DMS114 treated with DMSO at 0.1 percent for 48 hours (cell line): ENCODE measurements around the gene ZNF524.
A peak's percentile ranks its signal among the peaks of the same experiment; 100 is the strongest.
"Not testable (repeated sequence)": the region's sequence is repeated elsewhere in the genome, so short reads cannot be mapped to it uniquely, and the experiment has no call there.

Source experiments
- DNase-seq: peaks from one replicate; lab custom pipeline; 2025; ENCODE audit not compliant: unreplicated experiment; lab: John Stamatoyannopoulos, UW

The ZNF524 gene

GRCh38 chr19:55581145-55581822 lies 18.8 kb upstream of the ZNF524 start:
- no peak for DNase-seq

GRCh38 chr19:55581823-55582223 lies 18.3 kb upstream of the ZNF524 start:
- no peak for DNase-seq

GRCh38 chr19:55582284-55582683 lies 17.8 kb upstream of the ZNF524 start:
- not testable (repeated sequence) for DNase-seq

GRCh38 chr19:55583897-55584296 lies 16.2 kb upstream of the ZNF524 start:
- DNase-seq, result not testable (repeated sequence)

GRCh38 chr19:55584871-55585270 lies 15.2 kb upstream of the ZNF524 start:
- DNase-seq, result no peak

GRCh38 chr19:55585658-55586339 lies 14.3 kb upstream of the ZNF524 start:
- peak; percentile 70 for DNase-seq

- peak; percentile 85 for DNase-seq
These were observed 13.0 kb upstream of the ZNF524 start for GRCh38 chr19:55586976-55587668.

- DNase-seq, result no peak
These were observed 11.3 kb upstream of the ZNF524 start for GRCh38 chr19:55588738-55589137.

GRCh38 chr19:55590109-55590508 lies 10.0 kb upstream of the ZNF524 start:
- DNase-seq, result no peak

- peak; percentile 59 for DNase-seq
These were observed 9.5 kb upstream of the ZNF524 start for GRCh38 chr19:55590617-55591016.

- DNase-seq, result no peak
These were observed 8.5 kb upstream of the ZNF524 start for GRCh38 chr19:55591555-55591954.

- DNase-seq, result no peak
These were observed 7.5 kb upstream of the ZNF524 start for GRCh38 chr19:55592391-55593090.

- no peak for DNase-seq
These were observed 6.9 kb upstream of the ZNF524 start for GRCh38 chr19:55593096-55593772.

GRCh38 chr19:55594996-55595545 lies 5.0 kb upstream of the ZNF524 start:
- no peak for DNase-seq

GRCh38 chr19:55596304-55596703 lies 3.8 kb upstream of the ZNF524 start:
- no peak for DNase-seq

- DNase-seq, result no peak
These were observed 2.6 kb upstream of the ZNF524 start for GRCh38 chr19:55597501-55597921.

- no peak for DNase-seq
These were observed 2.1 kb upstream of the ZNF524 start for GRCh38 chr19:55598034-55598433.

- peak; percentile 86 for DNase-seq
These were observed 1.2 kb upstream of the ZNF524 start for GRCh38 chr19:55598719-55599467.

- DNase-seq, result peak; percentile 98
These were observed 633 bp upstream of the ZNF524 start, which contains the start of gene FIZ1 for GRCh38 chr19:55599468-55599841. Gene FIZ1 (minus strand): TSS chr19:55599517. CDS start chr19:55597865, 1,652 bp downstream.

GRCh38 chr19:55600662-55601028 lies 557 bp downstream of the ZNF524 start:
- no peak for DNase-seq
